Measurements from ENCODE around the gene MARCHF9. TPM values are rescaled to one million over a fixed set of nuclear protein-coding genes. Genes with fewer than 3 reads are reported as not detected.

MARCHF9 gene
- total RNA-seq, 1 donor from 2014 or later, result 15.0 TPM

- TF ChIP-seq CTCF (conservative IDR thresholded peaks at IDR 0.05), result peak; percentile 98
- Mint-ChIP-seq H3K27me3 (no peaks in the 10 kb centered on the region), H3K27ac (peak within 1 kb of the TSS; percentile 97), H3K36me3 (peaks cover 20% of the 10 kb centered on the region), H3K4me3 (peak within 1 kb of the TSS; percentile 100), H3K9me3 (no peaks in the 10 kb centered on the region), H3K4me1 (ENCODE audit: unreplicated experiment) (peaks cover 7% of the 10 kb centered on the region)
- peak; percentile 96 for DNase-seq (ENCODE audit: extremely low spot score, unreplicated experiment)
These were observed 27.9 kb downstream of the MARCHF9 start, which contains the start of gene TSFM for GRCh38 chr12:57782608-57783465. TSFM (plus strand) TSS chr12:57782787; CDS start chr12:57782802, 15 bp downstream.

GRCh38 chr12:57783466-57783801 lies 28.5 kb downstream of the MARCHF9 start:
- no peak for DNase-seq (ENCODE audit: extremely low spot score, unreplicated experiment)
- Mint-ChIP-seq H3K4me1 (ENCODE audit: unreplicated experiment) (peaks cover 7% of the 10 kb centered on the region), H3K36me3 (peaks cover 20% of the 10 kb centered on the region), H3K9me3 (no peaks in the 10 kb centered on the region), H3K27ac (peak overlapping the region; percentile 97), H3K27me3 (no peaks in the 10 kb centered on the region), H3K4me3 (peak overlapping the region; percentile 100)
- no peak for TF ChIP-seq CTCF (conservative IDR thresholded peaks at IDR 0.05)

- Mint-ChIP-seq H3K4me1 (ENCODE audit: unreplicated experiment) (peaks cover 7% of the 10 kb centered on the region), H3K36me3 (peaks cover 20% of the 10 kb centered on the region)
These were observed 29.0 kb downstream of the MARCHF9 start for GRCh38 chr12:57783861-57784260.

GRCh38 chr12:57793920-57794319 lies 39.0 kb downstream of the MARCHF9 start:
- Mint-ChIP-seq H3K9me3 (no peaks in the 10 kb centered on the region), H3K36me3 (peaks cover 12% of the 10 kb centered on the region), H3K27me3 (no peaks in the 10 kb centered on the region), H3K4me3 (no peak overlapping the region), H3K4me1 (ENCODE audit: unreplicated experiment) (no peaks in the 10 kb centered on the region), H3K27ac (no peak overlapping the region)
- no peak for TF ChIP-seq CTCF (conservative IDR thresholded peaks at IDR 0.05)
- no peak for DNase-seq (ENCODE audit: extremely low spot score, unreplicated experiment)

More at GRCh38 chr12:57783861-57784260, 29.0 kb downstream of the MARCHF9 start:
- no peak for DNase-seq (ENCODE audit: extremely low spot score, unreplicated experiment)
- Mint-ChIP-seq H3K9me3 (no peaks in the 10 kb centered on the region), H3K4me3 (peak overlapping the region; percentile 82), H3K27ac (no peak overlapping the region), H3K27me3 (no peaks in the 10 kb centered on the region)
- TF ChIP-seq CTCF (conservative IDR thresholded peaks at IDR 0.05), result no peak

- H3K4me3 Mint-ChIP-seq, result no peak overlapping the region
- H3K9me3 Mint-ChIP-seq, result no peaks in the 10 kb centered on the region
- no peak overlapping the region for H3K27ac Mint-ChIP-seq
- no peak for DNase-seq (ENCODE audit: extremely low spot score, unreplicated experiment)
- no peaks in the 10 kb centered on the region for H3K27me3 Mint-ChIP-seq
- H3K4me1 Mint-ChIP-seq (ENCODE audit: unreplicated experiment), result no peaks in the 10 kb centered on the region
- H3K36me3 Mint-ChIP-seq, result peaks cover 16% of the 10 kb centered on the region
- no peak for TF ChIP-seq CTCF (conservative IDR thresholded peaks at IDR 0.05)
These were observed 40.5 kb downstream of the MARCHF9 start for GRCh38 chr12:57795354-57795753.

Measured in type B pancreatic cell (in vitro differentiated cells).